Mesodermal cell (in vitro differentiated cells): ENCODE measurements around the gene INO80B.
A peak's percentile ranks its signal among the peaks of the same experiment; 100 is the strongest.
"Not testable (repeated sequence)": the region's sequence is repeated elsewhere in the genome, so short reads cannot be mapped to it uniquely, and the experiment has no call there.

Source experiments
- H3K27ac ChIP-seq: 2 replicates; pipeline ENCODE4 v1.7.0; 2013; ENCODE audit warnings: mild to moderate bottlenecking, low read depth, low read length, moderate library complexity; ENCODE audit not compliant: severe bottlenecking
- H3K36me3 ChIP-seq: 2 replicates; pipeline ENCODE4 v1.7.1; 2013; ENCODE audit warnings: mild to moderate bottlenecking, low read length, moderate library complexity; ENCODE audit not compliant: control insufficient read depth, insufficient read depth
- H3K4me1 ChIP-seq: one replicate; pipeline ENCODE4 v1.7.1; 2013; ENCODE audit warnings: mild to moderate bottlenecking, low read length; ENCODE audit not compliant: insufficient read depth, control insufficient read depth, poor library complexity, severe bottlenecking
- H3K4me3 ChIP-seq: 2 replicates; pipeline ENCODE4 v1.7.0; 2013; ENCODE audit warnings: low read length, control low read depth, mild to moderate bottlenecking; ENCODE audit not compliant: insufficient read depth, poor library complexity, severe bottlenecking; ENCODE audit errors: extremely low read depth
- H3K9me3 ChIP-seq: 2 replicates; pipeline ENCODE4 v1.7.1; 2013; ENCODE audit warnings: mild to moderate bottlenecking, low read length, moderate library complexity; ENCODE audit not compliant: control insufficient read depth
- WGBS, 2 experiments: methylation state at CpG; one replicate each; pipeline ENCODE4 v1.1.5; 2013; ENCODE audit warnings: missing lambda C conversion rate in 2 of 2; ENCODE audit not compliant: insufficient coverage in 2 of 2; 5-methylcytosine and 5-hydroxymethylcytosine counted together

Gene INO80B

GRCh38 chr2:74440378-74441169 is 14.3 kb upstream of the INO80B start:
- Histone ChIP-seq H3K9me3 (no peaks in the 10 kb centered on the region), H3K36me3 (peaks cover 18% of the 10 kb centered on the region), H3K27ac (peak overlapping the region; percentile 99), H3K4me1 (peaks cover 38% of the 10 kb centered on the region), H3K4me3 (peak overlapping the region; percentile 54)
- WGBS, 2 experiments, result 0 to 1% methylated on average over 19 to 28 of the region's 45 CpGs

DNA sequence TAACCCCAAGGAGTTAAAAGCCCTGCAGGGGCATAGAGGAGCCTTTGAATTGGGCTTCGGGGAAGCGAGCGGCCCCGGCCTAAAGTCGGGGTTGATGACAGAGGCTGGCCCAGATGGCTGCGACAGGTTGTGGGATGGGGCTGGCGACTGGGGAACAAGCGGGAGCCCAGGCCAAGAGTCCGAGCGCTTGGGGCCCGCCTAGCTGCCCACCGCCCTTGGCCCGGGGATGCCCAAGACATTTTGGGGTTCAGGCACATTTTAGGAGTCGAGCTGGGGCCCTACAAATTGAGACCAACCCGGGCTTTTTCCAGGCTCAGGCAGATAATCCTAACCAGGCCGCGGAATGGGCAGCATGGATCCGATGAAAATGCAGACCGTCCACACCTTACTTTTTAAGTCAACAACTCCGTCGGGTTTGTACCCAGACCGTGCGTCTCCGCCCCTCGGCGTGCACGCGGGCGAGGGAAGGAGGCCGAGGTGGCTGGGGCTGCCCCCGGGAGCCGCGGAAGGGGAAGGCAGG is 13.7 kb upstream of the INO80B start:
- peaks cover 38% of the 10 kb centered on the region for H3K4me1 ChIP-seq
- no peaks in the 10 kb centered on the region for H3K9me3 ChIP-seq
- H3K4me3 ChIP-seq, result peak overlapping the region; percentile 54
- peak overlapping the region; percentile 99 for H3K27ac ChIP-seq
- H3K36me3 ChIP-seq, result peaks cover 12% of the 10 kb centered on the region
- 2 to 3% methylated on average over 28 to 32 of the region's 33 CpGs for WGBS, 2 experiments

DNA sequence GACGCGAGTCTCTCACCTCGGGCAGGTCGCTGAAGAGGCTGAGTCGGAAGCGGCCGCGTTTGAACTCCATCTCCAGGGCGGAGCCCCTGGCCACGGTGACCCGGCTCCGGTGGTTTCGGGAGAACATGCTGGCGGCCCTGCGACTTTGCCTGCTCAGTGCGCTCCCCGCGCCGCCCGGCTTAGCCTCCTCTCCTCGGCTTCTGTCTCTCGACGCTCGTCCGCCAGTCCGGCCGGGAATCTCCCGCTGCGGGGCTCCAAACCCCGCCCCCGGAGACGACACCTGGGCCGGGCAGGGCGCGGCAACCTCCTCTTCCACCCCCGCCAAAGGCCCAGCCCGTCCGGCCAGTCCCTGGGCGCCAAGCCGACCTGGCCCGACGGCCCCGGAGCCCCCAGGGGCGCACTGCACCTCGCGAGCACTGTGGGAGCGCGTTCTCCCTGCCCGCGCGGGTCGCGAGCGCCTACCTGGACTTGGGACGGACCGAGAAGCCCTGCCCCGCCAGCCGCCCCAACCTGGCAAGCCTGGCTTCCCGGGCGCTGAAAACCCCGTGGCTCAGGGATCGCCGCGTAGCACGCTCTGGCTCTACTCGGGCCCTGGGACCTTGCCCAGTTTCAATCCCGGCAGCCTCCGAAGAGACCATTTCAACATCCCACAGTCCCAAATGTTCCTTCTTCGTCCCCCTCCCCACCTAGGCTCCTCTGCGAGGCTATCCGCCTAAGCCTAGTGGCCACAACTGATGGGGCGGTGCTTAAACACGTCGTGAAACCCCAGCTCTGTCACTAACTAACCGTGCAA is 13.0 kb upstream of the INO80B start, which contains the start of gene RTKN:
Gene RTKN (minus strand): TSS at position 248 of the 793 bp plus-strand sequence. CDS start 121 bp downstream, at position 127.
- peak within 1 kb of the TSS; percentile 99 for H3K27ac ChIP-seq
- peaks cover 34% of the 10 kb centered on the region for H3K4me1 ChIP-seq
- WGBS, 2 experiments, result 1 to 4% methylated on average over 47 to 62 of the region's 75 CpGs
- peaks cover 8% of the 10 kb centered on the region for H3K36me3 ChIP-seq
- no peaks in the 10 kb centered on the region for H3K9me3 ChIP-seq
- peak within 1 kb of the TSS; percentile 54 for H3K4me3 ChIP-seq

GRCh38 chr2:74442483-74443297 is 12.2 kb upstream of the INO80B start:
- Histone ChIP-seq H3K4me1 (peaks cover 26% of the 10 kb centered on the region), H3K4me3 (peak overlapping the region; percentile 54)
- 79% methylated on average over 8 to 9 of the region's 16 CpGs for WGBS, 2 experiments
- H3K36me3 ChIP-seq, H3K9me3 ChIP-seq, H3K27ac ChIP-seq: not testable (repeated sequence)

DNA sequence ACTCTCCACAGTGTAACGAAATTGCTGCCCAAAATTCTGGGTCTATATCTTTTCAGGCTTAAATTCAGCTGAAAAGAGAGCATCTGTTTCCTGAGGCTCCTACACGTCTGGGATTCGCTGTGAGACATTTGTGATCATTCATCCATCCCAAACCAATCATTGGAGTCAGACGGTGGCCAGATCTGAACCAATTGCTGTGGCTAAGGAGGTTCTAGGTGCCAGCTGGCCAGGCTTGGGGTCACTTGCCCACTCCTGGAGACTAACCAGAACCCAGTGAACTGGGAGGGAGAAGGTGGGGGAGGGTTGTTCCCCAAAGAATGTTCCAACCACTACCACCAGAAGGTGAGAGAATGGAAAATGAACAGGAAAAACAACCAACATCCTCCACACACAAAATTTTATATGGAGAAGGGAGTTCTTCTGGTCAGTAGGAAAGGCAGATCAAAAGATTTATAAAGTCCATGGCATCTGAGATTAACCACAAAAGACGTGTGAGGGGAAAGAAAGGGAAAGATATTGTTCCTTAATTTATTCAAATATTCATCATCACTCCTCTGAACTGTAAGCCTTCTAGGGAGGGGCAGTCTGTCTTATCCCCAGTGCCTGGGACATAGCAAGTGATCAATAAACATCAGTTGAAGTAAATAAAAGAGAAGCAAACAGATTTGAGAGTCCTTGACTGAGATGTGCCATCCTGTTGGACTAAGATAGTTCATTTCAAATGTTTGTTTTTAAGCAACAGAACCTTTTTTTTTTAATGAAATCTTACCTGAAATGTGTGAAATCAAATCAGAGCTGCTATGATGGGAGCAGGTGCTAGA is 10.2 kb upstream of the INO80B start:
- WGBS, 2 experiments, result 65 to 89% methylated on average over 3 to 4 of the region's 5 CpGs
- no peaks in the 10 kb centered on the region for H3K9me3 ChIP-seq
- H3K36me3 ChIP-seq, result no peaks in the 10 kb centered on the region
- H3K4me1 ChIP-seq, result peaks cover 8% of the 10 kb centered on the region
- H3K4me3 ChIP-seq, result no peak overlapping the region
- H3K27ac ChIP-seq, result no peak overlapping the region

DNA sequence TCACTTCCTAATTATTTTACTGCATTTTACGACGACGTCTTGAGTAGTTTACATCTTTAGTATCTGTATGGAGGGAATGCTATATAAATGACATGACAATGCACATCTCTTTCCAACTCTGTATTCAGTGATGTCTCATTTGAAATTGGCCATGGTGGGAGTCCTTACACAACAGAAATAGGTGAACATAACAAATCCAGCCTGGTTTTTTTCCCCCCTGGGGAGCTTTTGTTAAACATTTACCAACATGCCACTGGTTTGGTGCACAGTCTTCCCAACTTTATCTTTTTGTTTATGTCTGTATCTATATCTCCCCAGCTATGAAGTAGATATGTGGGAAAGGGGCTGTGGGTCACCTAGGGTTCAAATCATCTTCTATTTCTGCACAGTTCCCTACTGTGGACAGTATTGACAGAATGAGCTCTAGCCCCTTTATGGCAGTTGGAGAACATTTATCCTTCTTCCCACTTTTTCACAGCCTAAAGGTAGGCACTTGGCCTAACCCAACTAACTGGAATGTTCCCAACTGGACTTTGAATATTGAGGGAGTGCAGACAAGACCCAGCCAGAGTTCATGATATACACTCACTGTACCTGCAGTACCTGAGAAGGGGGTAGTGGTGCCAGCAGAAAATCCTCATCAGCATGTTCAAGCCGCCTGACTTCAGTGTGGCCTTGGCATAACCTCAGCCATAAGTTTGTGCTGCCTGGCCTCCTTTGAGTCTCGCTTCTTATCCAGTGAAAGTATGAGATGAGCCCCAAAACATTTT is 7.5 kb upstream of the INO80B start:
- H3K4me1 ChIP-seq, result peaks cover 8% of the 10 kb centered on the region
- WGBS, 2 experiments, result 88 to 94% methylated on average over 1 to 2 of the region's 5 CpGs
- no peaks in the 10 kb centered on the region for H3K9me3 ChIP-seq
- no peaks in the 10 kb centered on the region for H3K36me3 ChIP-seq
- no peak overlapping the region for H3K27ac ChIP-seq
- H3K4me3 ChIP-seq, result no peak overlapping the region

DNA sequence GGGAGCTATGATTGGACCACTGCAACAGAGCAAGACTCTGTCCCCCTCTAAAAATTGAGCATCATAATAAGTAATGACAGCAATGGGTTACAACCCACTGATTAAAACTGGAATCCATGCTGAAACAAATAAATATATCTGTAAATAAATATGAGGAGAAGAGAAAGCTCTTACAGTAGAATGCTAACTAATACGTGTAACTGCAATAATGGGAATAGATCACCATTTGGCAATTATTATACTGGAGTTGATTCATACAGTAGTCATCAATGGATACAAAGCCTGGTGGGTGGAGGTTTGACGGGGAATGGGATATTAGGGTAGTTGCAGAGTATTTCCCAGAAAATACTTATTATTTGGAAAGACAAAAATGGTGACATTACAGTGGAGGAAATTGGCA is 6.1 kb upstream of the INO80B start:
- Histone ChIP-seq H3K36me3 (no peaks in the 10 kb centered on the region), H3K27ac (no peak overlapping the region), H3K4me3 (no peak overlapping the region), H3K9me3 (no peaks in the 10 kb centered on the region), H3K4me1 (peaks cover 8% of the 10 kb centered on the region)
- 90 to 100% methylated on average over 1 to 2 of the region's 2 CpGs for WGBS, 2 experiments

GRCh38 chr2:74450570-74451190 is 4.2 kb upstream of the INO80B start:
- no peak overlapping the region for H3K27ac ChIP-seq
- WGBS, 2 experiments, result 86 to 100% methylated on average over 2 to 3 of the region's 3 CpGs
- no peaks in the 10 kb centered on the region for H3K36me3 ChIP-seq
- H3K9me3 ChIP-seq, result no peaks in the 10 kb centered on the region
- no peak overlapping the region for H3K4me3 ChIP-seq
- peaks cover 1% of the 10 kb centered on the region for H3K4me1 ChIP-seq

- Histone ChIP-seq H3K4me3 (peak overlapping the region; percentile 97), H3K27ac (peak overlapping the region; percentile 94), H3K36me3 (peaks cover 20% of the 10 kb centered on the region), H3K9me3 (no peaks in the 10 kb centered on the region), H3K4me1 (peaks cover 17% of the 10 kb centered on the region)
- 0 to 3% methylated on average over 22 to 27 of the region's 27 CpGs for WGBS, 2 experiments
Observed at GRCh38 chr2:74457129-74457548, 2.3 kb downstream of the INO80B start.
